Measurements from ENCODE around the gene DIP2B.
"Not testable (repeated sequence)": the region's sequence is repeated elsewhere in the genome, so short reads cannot be mapped to it uniquely, and the experiment has no call there.

DIP2B gene

GRCh38 chr12:50550530-50551223 lies 45.9 kb downstream of the DIP2B start:
- DNase-seq (ENCODE audit: low read depth), result no peak

GRCh38 chr12:50551866-50552265 lies 47.1 kb downstream of the DIP2B start:
- no peak for DNase-seq (ENCODE audit: low read depth)

GRCh38 chr12:50554651-50555050 lies 49.9 kb downstream of the DIP2B start:
- DNase-seq (ENCODE audit: low read depth), result no peak

- no peak for DNase-seq (ENCODE audit: low read depth)
Observed at GRCh38 chr12:50555471-50555885, 50.7 kb downstream of the DIP2B start.

GRCh38 chr12:50556273-50556672 lies 51.5 kb downstream of the DIP2B start:
- DNase-seq (ENCODE audit: low read depth), result no peak

- DNase-seq (ENCODE audit: low read depth), result not testable (repeated sequence)
Observed at GRCh38 chr12:50556796-50557195, 52.0 kb downstream of the DIP2B start.

GRCh38 chr12:50557421-50557820 lies 52.6 kb downstream of the DIP2B start:
- DNase-seq (ENCODE audit: low read depth), result no peak

GRCh38 chr12:50558970-50559369 lies 54.2 kb downstream of the DIP2B start:
- DNase-seq (ENCODE audit: low read depth), result no peak

- DNase-seq (ENCODE audit: low read depth), result no peak
Observed at GRCh38 chr12:50562520-50563433, 58.0 kb downstream of the DIP2B start.

- no peak for DNase-seq (ENCODE audit: low read depth)
Observed at GRCh38 chr12:50563434-50563787, 58.6 kb downstream of the DIP2B start.

- DNase-seq (ENCODE audit: low read depth), result no peak
Observed at GRCh38 chr12:50564237-50564947, 59.6 kb downstream of the DIP2B start.

GRCh38 chr12:50564948-50565297 lies 60.1 kb downstream of the DIP2B start:
- no peak for DNase-seq (ENCODE audit: low read depth)

- DNase-seq (ENCODE audit: low read depth), result no peak
Observed at GRCh38 chr12:50566066-50566465, 61.3 kb downstream of the DIP2B start.

GRCh38 chr12:50567926-50568325 lies 63.1 kb downstream of the DIP2B start:
- no peak for DNase-seq (ENCODE audit: low read depth)

- DNase-seq (ENCODE audit: low read depth), result no peak
Observed at GRCh38 chr12:50568338-50569091, 63.7 kb downstream of the DIP2B start.

GRCh38 chr12:50569321-50569720 lies 64.5 kb downstream of the DIP2B start:
- no peak for DNase-seq (ENCODE audit: low read depth)

- DNase-seq (ENCODE audit: low read depth), result no peak
Observed at GRCh38 chr12:50569876-50570275, 65.1 kb downstream of the DIP2B start.

GRCh38 chr12:50571786-50572185 lies 67.0 kb downstream of the DIP2B start:
- no peak for DNase-seq (ENCODE audit: low read depth)

- no peak for DNase-seq (ENCODE audit: low read depth)
Observed at GRCh38 chr12:50572287-50572686, 67.5 kb downstream of the DIP2B start.

GRCh38 chr12:50572760-50573159 lies 68.0 kb downstream of the DIP2B start:
- DNase-seq (ENCODE audit: low read depth), result no peak

- no peak for DNase-seq (ENCODE audit: low read depth)
Observed at GRCh38 chr12:50573271-50573670, 68.5 kb downstream of the DIP2B start.
